RKO (cell line): Measurements from ENCODE around the gene LINC01488.

Experiments used
- DNase-seq: peaks from one replicate; pipeline ENCODE4 v3.0.0-alpha.2; 2016; ENCODE audit warnings: low spot score

Gene LINC01488

GRCh38 chr11:69493931-69494821, 12.7 kb downstream of the LINC01488 start:
- DNase-seq: no peak

DNA sequence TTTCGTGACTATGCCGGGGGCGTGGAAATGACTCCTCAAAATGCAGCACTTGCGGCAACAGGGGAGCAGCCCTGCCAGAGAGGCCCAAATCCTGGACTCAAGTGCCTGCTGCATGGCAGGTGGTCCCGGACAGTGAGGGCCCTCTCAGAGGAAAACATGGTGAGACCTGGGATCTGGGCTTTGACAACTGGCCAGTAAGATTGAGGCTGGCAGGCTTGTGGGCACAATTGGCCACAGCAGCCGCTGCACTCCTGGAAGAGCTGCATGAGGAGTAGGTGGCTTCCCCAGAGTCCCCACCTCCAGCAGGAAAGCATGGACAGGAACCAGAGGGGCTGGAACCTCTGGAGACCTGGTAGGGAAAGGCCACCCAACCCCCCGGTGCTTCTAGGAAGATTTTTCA, 13.4 kb downstream of the LINC01488 start:
- DNase-seq: no peak

GRCh38 chr11:69495441-69496201, 14.2 kb downstream of the LINC01488 start:
- no peak for DNase-seq

- DNase-seq: no peak
Measured at GRCh38 chr11:69496202-69496557, 14.7 kb downstream of the LINC01488 start.

DNA sequence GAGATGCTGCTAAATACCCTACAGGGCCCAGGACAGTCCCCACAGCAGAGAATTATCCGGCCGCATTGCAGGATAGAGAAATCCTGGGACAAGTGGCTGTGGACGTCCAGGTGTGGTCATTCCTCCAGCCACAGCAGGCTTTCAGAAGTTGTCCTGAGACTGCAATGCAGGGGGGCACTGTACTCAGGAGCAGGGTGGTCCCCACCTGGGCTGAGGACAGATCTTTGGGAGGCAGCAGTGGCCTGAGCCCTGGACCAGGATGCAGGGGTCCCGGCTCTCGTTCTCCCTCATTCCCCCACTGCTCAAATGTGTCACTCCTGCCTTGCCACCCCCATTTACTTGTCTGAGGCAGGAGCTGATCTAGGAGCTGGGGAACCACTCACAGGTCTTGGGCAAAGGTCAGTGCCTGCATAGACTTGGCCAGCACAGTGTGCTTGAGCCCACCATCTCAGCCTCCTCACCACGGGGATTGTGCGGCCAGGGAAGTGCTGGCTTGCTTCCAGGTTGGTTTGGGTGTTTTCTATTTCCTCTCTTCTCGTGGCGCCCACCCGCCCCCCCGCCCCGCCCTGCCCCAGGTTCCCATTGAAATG, 15.3 kb downstream of the LINC01488 start:
- no peak for DNase-seq

GRCh38 chr11:69497221-69497787, 15.8 kb downstream of the LINC01488 start:
- DNase-seq: peak; percentile 35

GRCh38 chr11:69498614-69499175, 17.2 kb downstream of the LINC01488 start:
- DNase-seq: no peak

DNA sequence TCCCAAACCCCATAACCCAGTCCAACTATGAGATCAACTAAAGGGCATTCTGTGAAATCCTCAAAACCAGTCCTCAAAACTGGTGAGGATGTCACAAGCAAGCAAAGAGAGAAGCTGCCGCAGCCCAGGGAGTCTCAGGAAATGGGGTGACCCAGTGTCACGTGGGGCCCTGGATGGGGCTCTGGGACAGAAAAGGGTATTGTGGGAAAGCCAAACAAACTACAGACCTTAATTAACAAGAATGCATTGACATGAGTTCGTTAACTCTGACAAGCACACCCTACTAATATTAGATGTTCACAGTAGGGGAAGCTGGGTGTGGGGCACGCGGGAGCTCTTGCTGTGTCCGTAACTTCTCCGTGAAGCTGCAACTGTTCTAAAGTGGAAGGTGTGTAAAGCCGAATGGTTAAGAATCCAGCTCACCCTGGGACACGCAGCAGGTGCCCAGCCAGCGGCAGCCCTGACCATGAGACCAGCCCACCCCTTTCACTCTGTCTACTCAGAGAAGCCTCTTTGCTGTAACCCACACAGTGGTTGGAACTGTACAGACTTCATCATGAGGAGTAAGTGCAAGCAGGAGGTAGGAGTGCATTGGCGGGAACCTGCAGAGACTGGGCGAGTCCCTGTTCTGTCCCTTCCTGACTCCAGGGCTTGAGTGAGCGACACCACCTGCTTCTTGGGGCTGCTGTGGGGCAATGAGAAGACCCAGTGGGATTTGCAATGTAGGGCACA, 17.9 kb downstream of the LINC01488 start:
- DNase-seq: no peak

- DNase-seq: no peak
Measured at GRCh38 chr11:69499918-69500284, 18.4 kb downstream of the LINC01488 start.

GRCh38 chr11:69500285-69501120, 19.0 kb downstream of the LINC01488 start:
- no peak for DNase-seq

GRCh38 chr11:69501121-69501489, 19.6 kb downstream of the LINC01488 start:
- no peak for DNase-seq

GRCh38 chr11:69501891-69502860, 20.7 kb downstream of the LINC01488 start:
- DNase-seq: no peak

- no peak for DNase-seq
Measured at GRCh38 chr11:69504127-69504526, 22.7 kb downstream of the LINC01488 start.

- no peak for DNase-seq
Measured at GRCh38 chr11:69504576-69505335, 23.3 kb downstream of the LINC01488 start.

DNA sequence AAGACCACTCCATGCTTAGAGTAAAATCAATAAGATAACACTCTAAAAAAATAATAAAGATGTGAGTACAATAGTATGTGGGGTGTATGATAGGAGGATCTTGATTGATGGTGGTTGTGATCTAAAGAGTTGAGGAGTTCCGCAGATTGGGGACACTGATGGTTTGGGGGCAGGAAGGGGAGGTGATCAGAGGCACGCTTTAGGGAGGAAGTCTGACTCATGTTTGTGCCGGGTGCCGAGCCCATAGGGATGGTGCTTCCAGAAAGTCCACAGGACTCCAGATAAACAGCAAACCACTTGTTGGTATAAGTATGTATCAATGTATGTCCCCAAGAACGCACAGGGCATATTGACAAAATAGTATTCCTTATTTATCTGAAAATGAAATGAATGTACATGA, 27.5 kb downstream of the LINC01488 start:
- DNase-seq: no peak

DNA sequence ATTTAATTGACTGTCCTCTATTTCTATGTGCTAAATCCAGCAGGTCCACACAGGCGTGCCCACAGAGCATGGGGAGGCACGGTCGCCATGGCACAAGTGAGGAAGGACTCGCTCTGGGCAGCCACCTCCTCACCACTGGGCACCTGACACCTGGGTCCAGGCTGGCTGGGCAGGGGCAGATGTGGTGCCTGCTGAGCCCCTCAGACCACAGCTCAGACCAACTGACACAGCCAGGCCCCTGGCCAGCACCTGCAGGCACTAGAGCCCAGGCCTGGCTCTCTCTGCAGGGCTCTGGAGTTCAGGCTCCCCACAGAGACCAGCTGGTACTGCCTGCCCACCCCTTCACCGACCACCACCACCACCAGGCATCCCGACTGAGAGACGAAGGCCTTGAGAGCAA, 27.9 kb downstream of the LINC01488 start:
- DNase-seq: no peak

DNA sequence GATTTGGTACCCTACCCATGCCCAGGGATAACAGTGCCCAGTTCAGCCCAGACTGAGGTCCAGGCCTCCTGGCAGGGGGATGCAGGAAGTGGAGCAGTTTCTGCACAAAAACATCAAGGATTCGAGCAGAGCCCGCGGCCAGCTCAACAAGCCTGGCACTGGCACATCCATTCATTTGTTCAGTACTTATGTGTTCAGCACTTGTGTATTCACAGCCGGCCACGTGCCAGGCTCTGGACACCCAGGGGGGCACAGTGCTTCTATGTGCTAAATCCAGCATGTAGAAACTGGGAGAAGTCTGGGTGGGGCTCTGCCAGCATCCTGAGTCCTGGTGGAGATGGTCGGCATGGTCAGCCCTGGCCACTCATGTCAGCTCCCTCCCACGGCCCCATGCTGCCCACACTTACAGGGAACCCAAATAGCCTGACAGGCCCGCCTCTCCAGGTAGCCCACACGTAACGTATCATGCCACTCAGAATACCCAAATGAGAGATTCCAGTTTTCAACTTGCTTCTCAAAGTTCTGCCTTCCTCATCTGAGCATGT, 28.5 kb downstream of the LINC01488 start:
- no peak for DNase-seq
